Esophagus squamous epithelium (tissue), 5 donors: Measurements from ENCODE around the gene SULT2B1. TPM values are rescaled to one million over a fixed set of nuclear protein-coding genes. Genes with fewer than 3 reads are reported as not detected.

Source experiments
- DNase-seq: peaks from one replicate; lab custom pipeline; 2025; lab: John Stamatoyannopoulos, UW
- H3K27ac ChIP-seq, 4 donors: fragments of 200-600 bp; sonication (generic); one replicate each; pipeline ENCODE4 v1.5.1; 2016 to 2019; ENCODE audit warnings: mild to moderate bottlenecking in 1 of 4
- H3K27me3 ChIP-seq, 4 donors: fragments of 200-600 bp; sonication (generic); 1 replicate in 3 of 4; 2 replicates in 1 of 4; pipeline versions ENCODE4 v1.5.1 to v1.6.0; 2017 to 2021; ENCODE audit warnings: antibody characterized with exemption in 1 of 4
- H3K36me3 ChIP-seq, 3 donors: fragments of 200-600 bp; sonication (generic); one replicate each; pipeline ENCODE4 v1.5.1; 2016 to 2019
- H3K4me1 ChIP-seq, 3 donors: fragments of 200-600 bp; sonication (generic); one replicate each; pipeline ENCODE4 v1.5.1; 2017 to 2019
- H3K4me3 ChIP-seq, 4 donors: fragments of 200-600 bp; sonication (generic); 1 replicate in 3 of 4; 2 replicates in 1 of 4; pipeline ENCODE4 v1.5.1; 2016 to 2019; ENCODE audit warnings: mild to moderate bottlenecking in 2 of 4, moderate library complexity in 1 of 4
- H3K9me3 ChIP-seq, 3 donors: fragments of 200-600 bp; sonication (generic); one replicate each; pipeline ENCODE4 v1.5.1; 2016 to 2019
- CTCF ChIP-seq, 6 experiments: fragments of 450-650 bp in 4 of 6; fragments of 200-600 bp in 2 of 6; sonication (generic) in 2 of 6; IDR thresholded peaks; one replicate each; pipeline ENCODE4 v1.5.1; 2016 to 2019; ENCODE audit warnings: antibody characterized with exemption in 6 of 6, mild to moderate bottlenecking in 4 of 6, moderate library complexity in 4 of 6
- POLR2A ChIP-seq, 4 donors: fragments of 450-650 bp; IDR thresholded peaks; one replicate each; pipeline ENCODE4 v1.6.1; 2017; ENCODE audit warnings: antibody characterized with exemption in 4 of 4, mild to moderate bottlenecking in 4 of 4, moderate library complexity in 3 of 4
- WGBS, 2 donors: methylation state at CpG; one replicate each; pipeline ENCODE4 v1.1.5; 2018; 5-methylcytosine and 5-hydroxymethylcytosine counted together
- intact Hi-C: fragments of 100-400 bp; cut with DNase I; formaldehyde crosslinking; loops from one replicate; pipeline ENCODE4 v1.15.0; 2022
- total RNA-seq, 4 donors: library from RNA; depleted of rRNA; stranded (reverse); fragments of >200 nt; gene quantifications; one replicate each; pipeline ENCODE4 v1.1.0, GENCODE V29; 2016
- donor health status: DM: yes; HTN: yes; CAD: no.

Gene SULT2B1
- 100 to 1,000 TPM in 2 of 4 donors, 10 to 100 TPM in 2; 84.8 to 253 (median 150) TPM for total RNA-seq

GRCh38 chr19:48551437-48552302 lies at the start of gene SULT2B1:
TSS of gene SULT2B1 (plus strand) at chr19:48552172. CDS start at chr19:48552253, 81 bp downstream.
- 44 to 53% methylated on average over 13 to 17 of the region's 36 CpGs for WGBS, 2 donors
- Histone ChIP-seq H3K27ac (peak within 1 kb of the TSS; percentile 70 to 90 (median 88)), H3K36me3 (no peaks in the 10 kb centered on the region), H3K4me1 (peaks cover 5 to 52% (median 14%) of the 10 kb centered on the region in 3 donors), H3K4me3 (peak within 1 kb of the TSS; percentile 52 to 61 (median 58)), H3K27me3 (peaks cover 0 to 22% (median 0%) of the 10 kb centered on the region in 4 donors), H3K9me3 (no peaks in the 10 kb centered on the region)
- intact Hi-C loops, result no loop called here
- no peak for DNase-seq
- no peak for TF ChIP-seq CTCF (IDR thresholded peaks at IDR 0.05)
- TF ChIP-seq POLR2A (IDR thresholded peaks at IDR 0.05), result peak in 2 of 4 donors; percentile 45 to 59

GRCh38 chr19:48502350-48503018 lies 49.5 kb upstream of the SULT2B1 start:
- TF ChIP-seq CTCF (IDR thresholded peaks at IDR 0.05) (no peak), POLR2A (IDR thresholded peaks at IDR 0.05) (no peak)
- intact Hi-C loops, result no loop called here
- Histone ChIP-seq H3K36me3 (no peaks in the 10 kb centered on the region), H3K27me3 (peaks cover 0 to 50% (median 0%) of the 10 kb centered on the region in 4 donors), H3K9me3 (no peaks in the 10 kb centered on the region), H3K27ac (peak overlapping the region; percentile 4 to 85 (median 55)), H3K4me3 (peak overlapping the region; percentile 5 to 52 (median 28)), H3K4me1 (peaks cover 0 to 55% (median 17%) of the 10 kb centered on the region in 3 donors)
- 34% methylated on average over 9 of the region's 27 CpGs; no CpG with 5 or more reads in 1 of the 2 donors for WGBS, 2 donors
- no peak for DNase-seq

GRCh38 chr19:48506138-48506733 lies 45.7 kb upstream of the SULT2B1 start:
- no peaks in the 10 kb centered on the region for H3K9me3 ChIP-seq
- H3K27me3 ChIP-seq, result peaks cover 2 to 35% (median 4%) of the 10 kb centered on the region in 4 donors
- H3K4me3 ChIP-seq, result no peak overlapping the region
- intact Hi-C loops, result no loop called here
- no peak overlapping the region for H3K27ac ChIP-seq
- H3K4me1 ChIP-seq, result peaks cover 6 to 27% (median 8%) of the 10 kb centered on the region in 3 donors
- TF ChIP-seq CTCF (IDR thresholded peaks at IDR 0.05) (peak in 5 of 6 experiments; percentile 45 to 75 (median 58)), POLR2A (IDR thresholded peaks at IDR 0.05) (no peak)
- DNase-seq, result no peak
- H3K36me3 ChIP-seq, result no peaks in the 10 kb centered on the region
- WGBS, 2 donors, result 77 to 93% methylated on average over 5 of the region's 5 CpGs

- peaks cover 7 to 25% (median 8%) of the 10 kb centered on the region in 3 donors for H3K4me1 ChIP-seq
- no peaks in the 10 kb centered on the region for H3K36me3 ChIP-seq
- no peak for DNase-seq
- no peak overlapping the region for H3K27ac ChIP-seq
- intact Hi-C loops, result loop anchor here (2.0 kb wide), 1 partner anchor 81 kb away; no protein-coding TSS in a partner anchor
- peaks cover 5 to 40% (median 11%) of the 10 kb centered on the region in 4 donors for H3K27me3 ChIP-seq
- no peaks in the 10 kb centered on the region for H3K9me3 ChIP-seq
- no peak for TF ChIP-seq POLR2A (IDR thresholded peaks at IDR 0.05)
- no peak for TF ChIP-seq CTCF (IDR thresholded peaks at IDR 0.05)
- WGBS, 2 donors, result 83 to 90% methylated on average over 7 of the region's 7 CpGs
- H3K4me3 ChIP-seq, result no peak overlapping the region
These were observed 44.0 kb upstream of the SULT2B1 start for GRCh38 chr19:48507911-48508439.
